WTC11 (cell line): Measurements from ENCODE around the gene KRTAP1-5.

Source experiments
- CTCF ChIP-seq: fragments of 200-600 bp; IDR thresholded peaks from 2 replicates; pipeline ENCODE4 v1.8.0; 2022; ENCODE audit warnings: antibody characterized with exemption
- MAX ChIP-seq: sonication (generic); formaldehyde crosslinking; IDR thresholded peaks from 2 replicates; pipeline ENCODE4 v1.8.0; 2022; ENCODE audit warnings: mild to moderate bottlenecking, missing genetic modification reagents
- OVOL2 ChIP-seq: fragments of 250-450 bp; sonication (Bioruptor Pico); IDR thresholded peaks from 2 replicates; pipeline ENCODE4 v1.9.0; 2021; ENCODE audit warnings: mild to moderate bottlenecking, borderline replicate concordance
- ZBTB43 ChIP-seq: sonication (generic); formaldehyde crosslinking; IDR thresholded peaks from 2 replicates; pipeline ENCODE4 v1.8.1; 2023; ENCODE audit warnings: mild to moderate bottlenecking, missing genetic modification reagents
- TF ChIP-seq, protein P1 (sequence below): sonication (generic); formaldehyde crosslinking; IDR thresholded peaks from 2 replicates; pipeline ENCODE4 v1.8.0; 2022; ENCODE audit warnings: mild to moderate bottlenecking, missing genetic modification reagents
- TF ChIP-seq, protein P2 (sequence below): sonication (generic); formaldehyde crosslinking; IDR thresholded peaks from 2 replicates; pipeline ENCODE4 v1.8.0; 2022; ENCODE audit warnings: mild to moderate bottlenecking, missing genetic modification reagents

- no peak for TF ChIP-seq CTCF
- TF ChIP-seq, protein P1, sequence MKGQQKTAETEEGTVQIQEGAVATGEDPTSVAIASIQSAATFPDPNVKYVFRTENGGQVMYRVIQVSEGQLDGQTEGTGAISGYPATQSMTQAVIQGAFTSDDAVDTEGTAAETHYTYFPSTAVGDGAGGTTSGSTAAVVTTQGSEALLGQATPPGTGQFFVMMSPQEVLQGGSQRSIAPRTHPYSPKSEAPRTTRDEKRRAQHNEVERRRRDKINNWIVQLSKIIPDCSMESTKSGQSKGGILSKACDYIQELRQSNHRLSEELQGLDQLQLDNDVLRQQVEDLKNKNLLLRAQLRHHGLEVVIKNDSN (CRISPR knock-in tag), result no peak
- TF ChIP-seq, protein P2, sequence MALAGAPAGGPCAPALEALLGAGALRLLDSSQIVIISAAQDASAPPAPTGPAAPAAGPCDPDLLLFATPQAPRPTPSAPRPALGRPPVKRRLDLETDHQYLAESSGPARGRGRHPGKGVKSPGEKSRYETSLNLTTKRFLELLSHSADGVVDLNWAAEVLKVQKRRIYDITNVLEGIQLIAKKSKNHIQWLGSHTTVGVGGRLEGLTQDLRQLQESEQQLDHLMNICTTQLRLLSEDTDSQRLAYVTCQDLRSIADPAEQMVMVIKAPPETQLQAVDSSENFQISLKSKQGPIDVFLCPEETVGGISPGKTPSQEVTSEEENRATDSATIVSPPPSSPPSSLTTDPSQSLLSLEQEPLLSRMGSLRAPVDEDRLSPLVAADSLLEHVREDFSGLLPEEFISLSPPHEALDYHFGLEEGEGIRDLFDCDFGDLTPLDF, result no peak
- TF ChIP-seq MAX, result no peak
- TF ChIP-seq OVOL2 (CRISPR knock-in tag), result no peak
- TF ChIP-seq ZBTB43, result no peak
Measured at GRCh38 chr17:40980117-40980516, 46.9 kb downstream of the KRTAP1-5 start.
